Stimulated activated CD4-positive, alpha-beta T cell treated with anti-CD3 and anti-CD28 coated beads, Interleukin-1b, Interleukin-23, amount 100 ng/mL, for 24 hours (primary cell): ENCODE measurements around the gene EBF3.

Experiments used
- DNase-seq, 4 experiments: peaks; one replicate each; pipeline ENCODE4 v3.0.0-alpha.2; 2020; ENCODE audit warnings: low read depth in 4 of 4, low spot score in 1 of 4

Gene EBF3

DNA sequence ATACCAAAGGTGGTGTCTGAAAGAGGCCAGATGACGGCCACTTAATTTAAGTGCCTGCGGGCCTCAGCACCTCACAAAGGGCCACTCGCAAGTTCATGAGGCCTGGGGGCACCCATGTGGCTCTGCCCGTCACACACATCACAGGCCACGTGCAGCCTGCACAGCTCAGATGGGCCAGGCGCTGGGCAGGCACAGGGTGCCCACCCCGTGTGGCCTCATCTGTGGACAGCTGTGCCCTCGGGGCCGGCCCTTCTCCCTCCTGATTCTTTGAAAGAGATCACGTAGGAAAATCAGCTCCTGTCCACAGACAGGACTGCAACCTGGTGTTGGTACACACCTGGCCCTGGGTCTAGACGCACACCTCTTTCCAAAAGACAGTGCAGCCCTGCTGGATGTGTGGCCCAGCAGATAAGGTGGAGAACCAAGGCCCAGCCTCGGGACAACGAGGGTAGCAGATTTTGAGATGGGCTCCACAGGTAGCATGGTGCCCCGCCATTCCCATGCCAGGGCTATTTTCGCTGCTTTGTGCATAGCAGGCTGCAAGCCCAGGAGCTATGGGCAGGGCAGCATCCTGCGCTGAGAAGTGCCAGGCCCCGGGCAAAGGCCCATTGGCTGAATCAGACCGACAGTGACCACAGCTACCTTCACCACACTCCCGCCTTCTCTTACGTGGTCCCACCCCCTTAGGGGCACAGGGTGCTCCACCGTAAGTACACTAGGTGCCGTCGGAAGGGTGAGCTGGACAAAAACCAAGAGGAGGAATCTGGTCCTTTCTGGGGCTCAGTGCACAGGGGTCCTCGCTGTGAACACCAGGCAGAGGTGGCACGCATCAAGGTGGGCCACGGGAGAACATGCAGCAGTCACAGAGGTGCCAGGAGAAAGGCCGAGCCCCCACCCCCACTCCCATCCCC, 124.5 kb downstream of the EBF3 start:
- DNase-seq: no peak

DNA sequence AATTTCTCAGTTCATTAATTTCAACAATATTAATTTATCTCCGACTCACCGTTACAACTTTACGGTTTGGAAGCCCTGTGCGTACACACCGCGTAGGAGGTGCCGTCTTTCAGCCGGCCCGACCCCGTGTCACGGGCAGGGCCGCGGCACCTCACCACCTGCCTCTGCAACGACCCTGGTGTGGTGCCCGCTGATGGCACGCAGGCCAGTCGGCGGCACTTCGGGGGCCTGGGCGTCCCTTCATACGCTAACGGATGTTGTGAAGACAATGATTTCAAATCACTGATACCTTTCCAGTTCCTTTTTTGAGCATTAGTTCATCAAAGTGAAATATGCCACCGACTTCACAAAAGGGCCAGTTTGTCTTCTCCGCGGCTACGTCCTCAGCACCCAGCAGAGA, 125.3 kb downstream of the EBF3 start:
- DNase-seq: no peak

DNA sequence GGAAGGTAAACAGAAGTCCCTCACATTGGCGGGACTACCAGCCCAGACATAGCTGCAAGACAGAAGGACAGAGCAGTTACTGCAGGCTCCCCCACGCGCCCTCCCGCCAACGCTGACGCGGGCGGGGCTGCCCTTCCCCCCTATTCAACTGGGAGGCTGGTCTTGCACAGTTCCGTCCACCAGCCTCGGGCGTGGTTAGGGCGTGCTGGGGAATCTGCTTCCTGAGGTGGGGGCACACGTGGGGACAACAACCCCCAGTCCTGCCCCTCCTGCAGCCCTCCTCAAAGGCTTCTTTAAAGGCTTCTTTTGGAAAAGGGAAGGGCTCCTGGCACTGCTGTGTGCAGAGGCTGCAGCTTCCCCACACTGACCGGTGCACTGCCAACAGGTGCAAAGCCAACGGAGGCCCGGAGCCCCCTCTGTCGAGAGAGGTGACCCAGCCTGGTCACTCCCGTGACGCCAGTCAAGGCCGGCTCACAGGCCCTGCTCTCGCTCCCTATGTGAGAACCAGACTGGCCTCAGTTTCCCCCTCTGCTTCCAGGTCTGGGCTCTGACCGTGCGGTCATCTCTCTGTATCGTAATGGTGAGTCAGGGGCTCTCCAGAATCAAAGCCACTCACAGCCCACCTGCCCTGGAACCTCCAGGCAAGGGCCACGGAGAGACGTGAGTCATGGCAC, 126.0 kb downstream of the EBF3 start:
- DNase-seq: no peak

DNA sequence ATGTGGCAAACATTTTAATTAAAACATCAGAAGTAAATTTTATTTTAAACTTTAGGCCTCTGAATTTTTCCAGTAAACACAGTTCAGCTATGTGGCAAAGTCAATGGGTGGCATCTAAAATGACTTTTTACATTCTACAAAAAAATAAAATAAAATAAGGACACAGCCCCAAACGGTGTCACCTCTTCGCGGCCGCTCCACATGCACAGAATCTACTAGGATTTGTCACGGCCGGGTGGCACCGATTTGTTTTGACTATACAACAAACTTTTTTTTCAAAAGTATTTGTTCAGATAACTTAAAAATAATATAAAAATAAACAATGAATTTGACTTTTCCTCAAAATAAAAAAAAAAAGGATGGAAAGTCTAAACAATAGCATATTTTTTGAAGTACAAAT, 127.8 kb downstream of the EBF3 start:
- DNase-seq: no peak

DNA sequence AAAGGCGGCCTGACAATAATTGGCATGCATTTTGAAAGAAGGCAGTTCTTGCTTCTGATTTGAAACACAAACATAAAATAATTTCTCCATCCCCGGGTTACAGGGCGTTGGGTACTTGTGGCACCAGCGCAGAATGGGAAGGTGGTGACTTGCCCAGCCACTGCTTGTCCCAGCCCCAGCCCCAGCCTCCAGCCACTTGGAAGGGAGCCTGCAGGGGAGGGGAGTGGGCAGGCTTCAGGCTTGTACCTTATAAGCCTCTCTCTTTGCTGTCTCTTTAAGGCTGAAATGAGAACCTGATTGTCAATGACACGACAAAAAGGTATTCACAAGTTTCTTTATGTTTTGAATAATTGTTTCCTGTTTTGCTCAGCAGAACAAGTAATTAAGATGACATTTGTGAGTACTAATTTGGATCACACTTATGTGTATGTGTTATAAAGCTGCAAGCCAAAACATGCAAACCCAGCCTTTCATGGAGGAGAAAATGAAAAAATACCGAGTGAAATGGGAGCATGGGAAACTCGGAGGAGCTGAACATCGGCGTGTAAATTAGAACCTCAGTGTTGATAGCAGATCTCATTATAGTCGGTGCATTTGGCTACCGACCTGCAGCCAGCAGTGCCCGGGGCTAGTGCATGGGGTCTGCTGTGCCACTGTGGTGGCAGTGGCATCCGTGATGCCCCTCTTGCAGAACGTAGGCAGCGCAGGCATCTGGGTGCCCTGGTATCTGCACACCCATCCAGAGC, 129.9 kb downstream of the EBF3 start:
- no peak for DNase-seq

DNA sequence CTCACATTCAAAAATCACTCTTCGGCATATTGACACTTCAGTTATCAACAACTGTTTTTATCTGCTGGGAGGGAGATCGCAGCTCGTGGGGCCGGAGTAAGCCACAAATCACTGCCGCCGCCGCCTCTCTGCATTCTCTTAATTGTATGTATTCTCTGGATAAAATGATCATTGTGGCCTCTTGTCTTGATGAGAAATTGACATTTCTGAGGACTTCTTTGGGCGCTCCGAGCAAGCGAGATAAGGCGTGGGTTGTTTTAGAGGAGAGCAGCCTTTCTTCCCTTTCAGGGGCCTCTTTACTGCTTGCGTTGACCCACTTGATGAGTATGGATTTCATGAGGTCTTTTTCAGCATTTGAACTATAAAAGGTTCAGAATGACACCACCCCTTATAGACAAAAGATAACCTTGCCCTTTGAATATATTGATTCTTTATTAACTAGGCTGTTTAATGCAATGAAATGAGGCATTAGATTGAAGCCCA, 130.6 kb downstream of the EBF3 start:
- no peak for DNase-seq

DNA sequence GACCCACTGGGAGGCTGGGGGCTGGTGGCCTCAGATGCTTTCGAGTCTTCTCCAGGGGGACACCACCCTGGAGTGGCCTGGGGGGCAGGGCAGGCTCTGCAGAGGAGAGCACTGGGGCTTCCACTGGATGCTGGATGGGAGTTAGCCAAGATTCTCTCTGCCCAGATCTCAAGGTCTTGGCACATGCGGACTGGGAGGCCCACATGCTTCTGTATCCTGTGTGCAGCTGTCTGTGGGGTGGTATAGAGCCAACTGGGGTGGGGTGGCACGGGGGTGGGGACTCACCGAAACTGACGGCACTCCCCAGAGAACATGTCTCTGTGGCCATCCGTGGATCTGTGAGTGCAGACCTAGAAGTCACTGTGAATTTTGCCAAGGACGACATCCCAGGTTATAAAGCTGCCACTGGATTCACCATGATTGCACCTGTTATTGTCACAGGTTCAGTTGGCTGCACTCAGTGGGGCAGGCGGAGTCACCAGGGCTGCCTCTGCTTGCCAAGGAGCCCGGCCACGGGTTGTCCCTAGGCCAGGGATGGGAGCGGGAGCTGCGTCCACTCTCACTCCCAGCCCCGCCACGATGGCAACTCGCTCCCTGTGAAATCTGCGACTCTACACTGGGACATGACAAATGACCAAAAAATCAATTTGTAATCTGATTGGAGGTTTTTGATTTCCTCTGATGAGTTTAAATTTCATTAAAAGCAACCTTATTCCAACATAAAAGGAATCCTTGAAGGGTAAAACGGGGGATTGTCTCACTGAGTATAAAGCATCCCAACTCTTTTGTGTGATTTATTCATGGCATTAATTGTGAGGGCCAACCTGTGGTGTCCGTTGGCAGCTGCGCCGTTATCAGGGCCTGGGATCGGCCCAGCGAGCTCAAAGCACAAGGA, 131.3 kb downstream of the EBF3 start:
- no peak for DNase-seq

DNA sequence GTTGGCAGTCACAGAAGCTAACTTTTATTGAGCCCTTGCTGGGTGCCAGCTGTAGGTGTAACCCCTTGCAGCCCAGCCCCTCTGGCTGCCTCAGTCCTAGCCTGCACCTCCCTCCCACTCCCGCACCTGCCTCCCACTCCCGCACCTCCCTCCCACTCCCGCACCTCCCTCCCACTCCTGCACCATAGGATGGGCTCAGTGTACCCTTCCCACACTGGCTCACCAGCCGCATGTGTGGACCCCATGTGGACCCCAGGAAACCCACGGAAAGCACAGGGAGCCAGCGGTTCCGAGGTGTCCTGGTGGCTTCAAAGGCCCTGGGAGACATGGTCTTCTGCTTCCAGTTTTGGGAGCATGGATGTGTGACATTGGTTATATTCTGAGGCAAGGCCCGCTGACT, 132.9 kb downstream of the EBF3 start:
- no peak for DNase-seq

DNA sequence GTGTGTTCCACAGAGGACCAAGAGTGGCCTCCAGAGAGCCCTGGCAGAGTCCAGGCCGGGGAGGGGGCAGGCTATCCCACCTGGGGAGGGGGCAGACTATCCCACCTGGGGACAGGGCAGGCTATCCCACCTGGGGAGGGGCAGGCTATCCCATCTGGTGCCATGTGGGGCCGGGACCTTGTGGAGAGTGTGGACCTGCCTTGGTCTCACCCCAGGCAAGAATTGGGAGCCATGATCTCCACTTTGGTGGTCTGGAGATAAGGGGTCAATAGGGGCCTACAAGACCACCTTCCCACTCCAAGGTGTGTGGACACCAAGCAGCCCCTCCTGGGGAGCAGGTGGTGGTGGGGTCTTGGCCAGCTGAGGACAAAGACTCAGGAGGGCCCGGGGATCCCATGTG, 138.2 kb downstream of the EBF3 start:
- DNase-seq: no peak

DNA sequence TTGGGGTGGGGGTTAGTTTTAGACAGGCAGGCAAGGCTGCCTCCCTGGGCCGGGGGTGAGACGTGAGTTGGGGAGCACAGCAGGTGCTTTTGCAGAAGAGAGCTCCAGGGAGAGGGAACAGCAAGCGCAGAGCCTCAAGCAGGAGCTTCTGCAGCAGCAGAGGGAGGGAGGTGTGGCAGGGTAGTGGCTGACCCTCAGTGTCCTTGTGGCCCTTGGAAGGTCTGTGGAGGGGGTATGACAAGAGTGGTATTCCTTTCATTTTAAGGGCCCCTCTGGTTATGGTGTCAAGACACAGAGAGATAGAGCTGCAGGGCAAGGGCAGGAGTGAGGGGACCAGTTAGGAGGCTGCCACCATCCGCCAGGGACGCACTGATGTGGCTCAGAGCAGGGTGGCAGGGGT, 138.9 kb downstream of the EBF3 start:
- no peak for DNase-seq

DNA sequence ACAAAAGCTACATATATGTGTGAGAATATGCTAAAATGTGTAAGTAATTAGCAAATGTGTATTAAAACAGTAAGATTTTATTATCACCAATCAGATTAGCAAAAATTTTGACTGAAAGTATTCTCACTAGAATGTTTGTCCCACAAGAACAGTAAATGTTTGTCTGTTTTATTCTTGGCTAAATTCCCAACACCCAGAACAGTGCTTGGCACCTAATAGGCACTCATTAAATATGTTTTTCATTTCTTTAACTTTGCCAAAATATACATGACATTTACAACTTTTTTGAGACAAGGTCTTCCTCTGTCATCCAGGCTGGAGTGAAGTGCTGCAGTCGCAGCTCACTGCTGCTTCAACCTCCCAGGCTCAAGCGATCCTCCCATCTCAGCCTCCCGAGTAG, 143.6 kb downstream of the EBF3 start:
- DNase-seq: no peak

DNA sequence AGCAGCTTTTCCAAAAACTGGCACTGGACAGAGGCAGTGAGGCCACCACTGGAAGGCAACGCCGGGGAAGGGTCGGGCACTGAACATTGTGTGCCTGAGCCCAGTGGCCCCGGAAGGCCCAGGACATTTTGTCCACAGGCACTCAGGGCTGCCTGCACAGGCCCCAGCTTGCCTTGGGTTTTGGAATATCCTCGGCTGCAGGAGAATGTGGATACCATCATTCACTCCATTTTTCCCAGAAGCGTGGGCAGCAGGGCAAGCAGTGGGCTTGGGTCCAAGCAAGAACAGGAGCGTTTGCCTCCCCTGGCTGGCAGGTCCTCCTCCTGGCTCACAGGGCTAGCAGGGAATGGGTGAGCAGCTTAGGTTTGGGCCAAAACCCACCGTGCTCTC, 147.4 kb downstream of the EBF3 start:
- no peak for DNase-seq

DNA sequence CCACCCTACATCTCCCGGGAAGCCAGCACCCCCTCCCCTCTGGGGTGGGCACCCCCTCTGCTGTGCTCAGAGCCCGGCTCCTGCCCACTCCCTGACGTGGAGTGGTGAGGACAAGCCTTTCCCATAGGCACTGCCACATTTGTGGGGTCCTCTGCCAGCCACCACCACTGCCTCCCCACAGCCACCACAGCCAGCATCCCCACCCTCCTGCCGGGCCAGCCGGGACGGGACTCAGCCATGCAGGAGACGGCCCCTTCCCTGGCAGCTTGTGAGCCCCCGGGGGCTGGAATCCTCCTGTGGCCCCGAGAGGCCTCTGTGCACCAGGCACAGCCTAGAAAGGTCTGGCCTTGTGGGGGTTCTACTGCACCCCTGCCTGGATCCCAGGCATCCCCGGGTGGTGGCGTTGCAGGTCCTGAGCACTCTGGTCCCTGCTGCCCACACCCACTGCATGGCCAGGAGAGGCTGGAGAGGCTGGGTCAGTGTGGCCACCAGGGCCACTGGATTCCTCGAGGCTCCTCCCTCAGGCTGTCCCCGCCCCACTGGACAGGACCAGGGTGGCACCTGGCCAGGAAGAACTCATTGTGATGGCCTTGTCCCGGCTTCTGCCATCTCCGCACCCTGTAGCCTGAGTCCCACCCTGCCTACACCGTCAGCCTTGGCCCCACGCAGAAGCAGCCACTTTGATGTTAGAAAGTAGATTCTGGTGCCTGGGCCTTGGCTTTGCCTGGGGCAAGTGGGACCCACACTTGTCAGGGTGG, 148.0 kb downstream of the EBF3 start:
- DNase-seq: no peak

DNA sequence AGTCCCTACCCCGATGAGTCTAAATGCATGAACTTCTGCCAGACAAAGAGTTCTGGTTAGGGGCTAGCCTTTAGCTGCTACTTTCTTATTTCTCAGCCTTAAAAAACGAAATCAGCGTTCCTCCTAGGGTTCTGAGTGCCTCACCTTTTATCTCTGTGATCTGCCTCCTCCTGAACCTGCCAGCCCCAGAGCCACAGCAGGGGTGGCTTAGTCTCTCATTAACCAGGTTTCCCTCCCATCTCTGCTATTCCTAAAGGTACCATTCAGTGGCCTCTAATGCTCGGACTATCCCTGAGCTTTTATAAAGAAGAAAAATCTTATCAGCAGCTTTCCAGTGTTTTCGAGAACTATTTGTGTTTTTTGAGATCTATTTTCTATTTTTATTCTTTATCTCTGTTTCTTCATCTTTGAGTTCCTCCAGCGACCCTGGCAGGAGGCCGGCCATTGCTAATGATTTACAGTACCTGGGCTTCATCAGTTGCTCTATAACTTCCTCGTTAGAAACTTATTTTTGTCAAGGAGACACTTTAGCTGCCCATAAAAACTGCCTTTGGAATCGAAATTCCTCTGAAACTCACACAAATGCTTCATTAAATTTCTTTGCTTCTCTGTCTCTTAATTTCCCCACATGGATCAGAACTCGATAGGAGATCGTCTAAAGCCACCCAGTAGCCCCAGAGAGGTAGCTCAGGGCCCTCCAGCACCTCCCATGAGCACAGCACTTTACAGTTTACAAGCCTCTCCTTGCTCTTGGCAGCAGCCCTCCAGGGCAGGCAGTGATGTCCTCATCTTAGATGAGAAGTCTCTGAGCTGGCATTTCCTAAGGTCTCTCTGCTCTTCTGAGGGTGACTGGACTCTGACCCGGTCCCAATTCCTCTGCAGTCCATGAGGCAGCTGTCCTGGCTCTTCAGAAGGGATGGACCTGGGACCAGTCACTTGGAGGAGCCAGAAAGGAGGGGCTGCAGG, 149.1 kb downstream of the EBF3 start:
- no peak for DNase-seq

DNA sequence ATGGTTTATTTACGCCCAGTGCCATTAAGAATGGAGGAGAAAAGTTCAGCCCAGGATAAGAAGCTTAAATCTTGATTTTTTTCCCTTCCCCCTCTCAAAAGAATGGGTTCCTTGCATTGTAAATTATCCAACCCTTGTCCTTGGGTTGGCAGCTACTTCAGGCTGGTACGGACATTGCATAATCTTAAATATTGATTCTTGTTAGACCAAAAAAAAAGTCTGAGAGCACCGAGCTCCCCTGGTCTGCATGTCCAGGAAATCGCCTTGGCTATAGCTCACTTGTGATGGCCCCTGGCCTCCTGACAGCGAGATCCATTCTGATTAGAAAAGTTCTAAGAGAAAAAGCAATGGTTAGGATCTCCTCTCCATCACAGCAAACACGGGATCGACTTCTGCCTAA, 151.7 kb downstream of the EBF3 start:
- DNase-seq: no peak

DNA sequence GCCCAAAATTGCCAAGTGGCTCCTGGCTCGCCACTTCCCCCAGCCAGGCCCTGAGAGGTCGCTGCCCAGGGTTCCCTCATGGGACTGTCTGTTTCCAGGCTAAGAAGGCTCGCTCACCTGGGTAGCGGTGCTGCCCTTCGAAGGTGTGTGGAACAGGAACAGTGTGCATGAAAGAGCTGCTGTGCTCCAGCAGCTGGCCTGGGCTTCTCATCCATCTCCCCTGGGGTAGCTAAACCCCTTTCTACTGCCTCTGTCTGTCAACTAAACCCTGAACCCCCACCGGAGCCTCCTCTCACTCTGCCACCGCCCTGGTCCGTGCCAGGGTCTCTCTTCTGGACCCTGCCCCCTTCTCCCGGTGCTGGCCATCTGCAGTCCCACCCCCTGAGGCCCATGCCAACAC, 152.9 kb downstream of the EBF3 start:
- DNase-seq: no peak

DNA sequence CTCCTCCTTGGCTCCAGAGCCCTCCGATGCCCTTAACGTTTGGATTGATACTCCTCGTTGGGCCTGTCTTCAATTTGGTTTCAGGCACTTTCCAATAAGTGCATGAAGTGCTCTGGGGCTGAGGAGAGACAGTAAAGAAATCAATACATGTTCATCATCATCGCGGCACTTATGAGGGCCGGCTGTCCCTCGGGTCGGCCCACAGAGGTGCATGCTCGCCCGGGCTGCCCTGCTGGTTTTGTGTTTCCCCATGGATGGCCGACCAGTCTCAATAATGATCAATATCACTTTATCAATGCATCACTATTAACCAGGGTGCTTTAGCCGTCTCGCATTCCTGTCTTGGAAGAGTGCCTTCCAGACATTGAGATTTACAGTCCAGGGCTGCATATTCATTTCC, 154.2 kb downstream of the EBF3 start:
- no peak for DNase-seq

DNA sequence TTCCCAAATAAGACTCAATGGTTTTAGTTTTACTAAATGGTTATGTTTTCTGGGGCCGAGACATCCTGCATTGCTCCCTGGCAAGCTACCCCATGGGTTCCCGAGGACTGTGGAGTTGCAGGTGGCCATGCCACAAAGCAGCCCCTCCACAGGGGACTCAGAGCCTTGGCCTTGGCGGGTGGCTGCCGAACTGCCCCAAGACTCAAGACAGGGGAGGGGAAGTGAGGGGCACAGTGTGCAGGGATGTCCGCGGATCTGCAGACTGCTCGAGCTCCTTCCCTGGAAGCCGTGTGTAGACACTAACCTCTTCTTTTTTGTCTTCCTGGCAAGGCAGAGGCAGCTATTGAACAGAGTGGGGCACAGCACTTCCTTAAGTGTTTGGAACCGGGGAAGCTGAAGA, 154.6 kb downstream of the EBF3 start:
- DNase-seq: no peak
